ENCODE measurements around the gene ESRRG.

Gene ESRRG

DNA sequence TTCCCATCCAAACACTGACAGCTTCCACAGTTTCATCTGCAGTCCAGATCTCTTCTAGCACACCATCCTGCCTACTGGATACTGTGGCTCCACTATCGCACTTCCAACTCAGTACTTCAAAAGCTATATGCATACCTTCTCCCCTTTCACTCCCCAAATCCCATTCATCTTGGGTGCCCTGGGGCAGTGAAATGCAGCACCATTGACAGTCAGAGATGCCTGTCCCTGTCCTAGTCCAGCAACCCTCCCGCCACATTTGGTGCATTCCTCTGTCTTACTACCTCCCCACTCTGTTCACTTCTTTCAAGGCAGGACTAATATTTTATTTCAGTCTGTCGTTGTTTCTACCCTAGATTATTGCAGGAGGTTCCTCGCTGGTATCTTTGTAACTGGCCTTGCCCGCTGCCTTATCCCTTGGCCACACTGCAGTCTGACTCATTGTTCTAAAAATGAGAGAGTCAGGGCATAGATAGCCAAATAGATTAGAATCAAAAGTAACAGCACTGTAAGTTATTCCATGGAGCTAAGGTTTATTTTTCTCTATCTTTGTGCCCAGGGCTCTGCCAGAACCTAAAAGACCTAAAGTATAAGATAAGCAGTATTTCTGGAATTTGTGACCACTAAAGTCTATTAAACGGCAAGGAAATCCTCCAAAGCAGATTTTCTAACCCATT lies 96.7 kb downstream of the ESRRG start:
- DNase-seq, result no peak

DNA sequence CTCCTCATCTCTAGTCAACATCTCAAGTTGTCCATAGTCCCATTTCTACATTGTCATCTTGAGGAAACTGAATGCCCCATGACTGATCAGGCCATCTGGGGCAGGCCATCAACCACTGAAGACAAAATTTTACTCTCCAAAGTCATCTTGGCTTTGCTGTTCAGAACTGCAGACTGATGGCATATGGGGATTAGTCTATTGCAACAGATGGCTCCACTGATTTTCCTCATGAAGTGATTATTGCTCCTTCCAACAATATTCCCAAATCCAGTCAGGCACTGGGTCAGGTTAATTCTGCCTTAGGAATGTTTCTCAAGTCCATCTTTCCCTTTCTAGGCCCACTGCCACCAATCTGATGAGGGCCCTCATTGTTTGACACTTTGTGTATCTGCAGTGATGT lies 101.7 kb downstream of the ESRRG start:
- DNase-seq, result no peak

DNA sequence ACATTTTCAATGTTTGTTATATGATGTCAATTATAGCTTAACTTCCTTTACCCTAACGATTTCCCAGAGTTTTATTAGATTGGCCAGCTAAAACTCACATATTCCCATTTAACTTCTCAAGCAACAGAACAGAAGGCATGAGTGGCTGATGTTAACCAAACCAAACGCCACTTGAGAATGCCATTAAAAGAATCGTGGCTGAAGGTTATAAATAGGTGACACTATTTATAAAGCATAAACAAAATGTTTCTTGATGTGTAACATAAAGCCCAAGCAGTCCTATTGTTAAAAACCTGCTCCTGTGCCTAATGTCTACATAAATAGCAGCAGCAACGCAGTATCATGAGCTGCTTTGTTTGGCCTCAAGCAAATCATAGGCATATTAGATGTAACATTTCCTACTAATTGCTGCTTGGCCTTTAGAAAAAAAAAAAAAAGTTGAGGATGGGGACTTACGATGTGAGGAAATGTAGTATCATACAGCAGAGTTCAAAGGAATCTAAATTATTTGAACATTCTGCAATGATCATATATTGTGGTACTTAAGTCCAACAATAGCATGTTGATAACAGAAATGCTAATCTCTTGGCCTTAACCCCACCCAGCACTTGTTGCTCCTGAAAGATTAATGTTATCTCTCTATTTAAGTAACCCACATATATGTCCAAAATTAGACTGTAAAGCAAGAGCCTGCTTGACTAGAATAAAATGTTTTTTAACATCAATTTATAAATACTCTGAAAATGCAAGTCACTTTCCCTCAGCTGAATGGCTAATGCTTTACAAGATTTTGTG lies 106.0 kb downstream of the ESRRG start:
- no peak for DNase-seq

DNA sequence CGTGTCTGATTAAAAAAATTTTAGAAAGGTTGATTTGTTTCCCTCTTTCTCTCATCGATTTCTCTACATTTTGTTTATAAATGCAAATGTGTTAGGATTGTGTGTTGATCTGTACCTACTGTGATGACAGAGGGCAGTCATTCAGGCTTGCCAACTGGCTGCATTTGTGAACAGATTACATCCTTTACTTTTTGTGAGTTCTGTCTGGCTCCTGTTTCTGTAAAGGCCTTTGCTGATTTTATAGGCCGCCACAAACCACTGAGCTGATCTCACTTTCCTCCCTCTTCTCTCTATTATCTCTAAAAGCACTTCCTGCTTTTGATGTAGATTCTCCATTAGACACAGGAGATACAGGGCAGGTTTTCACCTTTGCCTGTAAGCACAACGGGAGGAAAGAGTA lies 106.8 kb downstream of the ESRRG start:
- DNase-seq, result no peak

DNA sequence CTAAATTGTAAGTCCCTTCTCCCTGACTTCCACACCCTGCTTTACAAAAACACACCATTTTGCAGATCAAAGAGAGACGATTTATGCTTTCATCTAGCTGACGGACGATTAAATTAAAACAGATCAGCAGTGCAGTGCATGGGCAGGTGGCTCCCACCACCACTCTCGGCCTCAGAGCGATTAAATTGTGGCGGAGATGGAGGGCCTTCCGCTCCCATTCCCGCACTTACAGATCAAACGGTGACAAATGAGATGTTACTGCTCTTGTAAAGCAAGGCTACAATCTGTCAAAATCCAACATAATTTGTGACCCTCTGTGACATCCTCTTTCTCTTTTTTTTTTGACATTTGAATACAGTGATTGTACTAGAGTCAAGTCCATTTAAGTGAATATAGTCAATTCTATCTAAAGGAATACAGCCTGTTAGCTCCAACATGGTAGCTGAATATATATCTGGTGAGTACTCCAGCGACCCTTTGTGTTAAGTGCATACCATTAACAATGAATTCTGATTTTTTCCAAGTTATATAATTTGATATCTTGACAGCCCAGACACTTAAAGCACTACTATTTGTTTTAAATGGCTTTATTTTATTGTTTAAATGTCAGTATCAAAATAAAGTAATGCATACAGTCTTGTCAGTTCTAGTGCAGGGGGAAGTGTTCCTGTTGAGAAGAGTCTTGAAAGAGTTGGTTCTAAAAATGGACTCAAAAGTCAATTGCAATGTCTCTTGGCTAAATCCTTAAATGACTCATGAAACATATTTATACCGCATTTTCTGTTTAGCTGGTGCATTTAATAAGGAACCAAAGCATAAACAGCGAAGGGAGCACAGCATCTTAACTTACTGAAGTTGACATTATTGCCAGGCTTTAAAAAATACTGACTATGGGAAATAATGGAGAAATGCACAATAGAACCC lies 109.0 kb downstream of the ESRRG start:
- no peak for DNase-seq

DNA sequence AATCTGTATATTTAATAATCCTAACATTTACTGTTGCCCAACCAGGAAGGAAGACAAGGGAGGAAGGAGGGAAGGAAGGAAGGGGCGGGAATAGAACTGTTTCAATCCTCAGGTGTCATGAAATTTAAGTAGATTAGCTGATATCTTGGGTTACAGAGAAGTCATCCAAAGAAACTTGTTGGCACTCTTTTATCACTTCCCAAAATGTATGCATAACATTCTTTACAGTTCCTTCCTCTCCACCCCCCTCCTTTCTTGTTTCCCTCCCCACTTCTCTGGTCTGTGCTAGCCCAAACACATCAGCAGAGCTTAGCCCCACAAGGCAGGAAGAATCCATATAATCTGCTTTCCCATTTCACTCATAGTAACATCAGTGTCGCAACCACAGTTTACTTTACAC lies 110.9 kb downstream of the ESRRG start:
- no peak for DNase-seq

DNA sequence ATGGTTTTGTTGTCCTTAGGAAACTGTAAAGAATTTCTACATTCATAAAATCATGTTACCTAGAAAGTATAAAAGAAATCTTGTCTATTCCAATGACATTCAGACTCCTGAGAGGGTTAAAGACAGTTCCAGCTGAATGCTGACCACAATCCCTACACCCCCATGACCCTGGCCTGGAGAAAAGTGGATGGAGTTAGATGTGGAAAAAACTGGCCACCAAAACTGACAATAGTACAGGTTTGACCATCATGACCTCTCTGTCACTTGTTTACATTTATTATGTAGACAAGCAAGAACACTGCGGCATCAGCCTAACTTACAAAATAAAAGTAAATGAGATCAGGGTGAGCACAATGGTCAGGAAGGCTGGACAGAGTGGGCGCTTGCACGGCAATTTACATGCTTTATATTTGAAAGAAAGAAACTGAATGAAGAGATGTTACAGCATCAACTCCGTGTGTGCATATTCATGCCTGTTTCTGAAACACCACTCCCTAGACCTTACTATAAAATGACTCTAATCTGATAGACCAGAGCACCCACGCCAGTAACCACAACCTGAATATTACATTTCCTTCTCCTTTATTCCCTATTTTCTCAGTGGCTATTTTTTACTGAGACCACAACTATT lies 116.0 kb downstream of the ESRRG start:
- no peak for DNase-seq

DNA sequence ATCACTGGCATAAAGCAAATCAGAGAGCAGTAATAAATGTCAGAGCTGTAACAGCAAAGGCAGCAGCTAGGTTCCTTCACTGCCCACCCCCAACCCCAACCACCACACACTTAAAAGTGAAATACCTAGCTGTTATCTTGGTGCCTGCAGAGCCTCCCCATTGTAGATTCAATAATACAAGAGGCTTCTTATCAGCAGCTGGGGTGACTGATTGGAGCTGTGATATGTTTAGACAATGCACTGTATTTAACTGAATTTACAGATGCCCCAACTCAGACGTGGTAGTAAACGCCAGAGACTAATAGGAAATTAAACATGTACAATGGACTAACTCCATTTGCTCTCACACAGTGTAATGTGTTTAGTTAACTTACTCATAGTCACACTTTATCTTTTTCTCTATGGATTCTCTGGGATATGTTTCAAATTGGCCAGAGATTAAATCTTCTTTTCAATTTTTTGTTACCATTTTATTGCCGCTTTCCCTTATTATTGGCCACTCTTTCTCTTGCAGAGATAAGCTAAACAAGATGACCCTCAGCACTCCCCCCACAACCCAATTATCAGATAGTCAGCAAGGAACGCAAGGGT lies 117.1 kb downstream of the ESRRG start:
- DNase-seq, result no peak

DNA sequence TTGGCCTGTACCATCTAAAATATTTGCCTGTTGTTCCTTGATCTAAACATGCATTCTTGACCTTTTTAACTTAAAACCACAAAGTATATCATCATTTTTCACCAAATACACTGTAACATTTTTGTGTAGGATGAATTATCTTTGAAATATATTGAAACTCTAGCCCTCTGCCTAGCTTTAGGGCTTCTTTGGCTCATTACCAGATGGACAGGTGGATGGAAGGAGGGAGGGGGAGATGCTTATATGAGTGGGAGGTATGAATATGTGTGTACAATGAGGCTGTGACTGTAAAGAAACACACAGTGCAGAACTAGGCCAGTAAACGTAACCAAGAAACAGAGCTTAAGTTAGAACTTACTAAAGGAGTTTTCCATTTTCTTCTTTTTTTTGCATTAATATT lies 118.5 kb downstream of the ESRRG start:
- DNase-seq, result no peak

DNA sequence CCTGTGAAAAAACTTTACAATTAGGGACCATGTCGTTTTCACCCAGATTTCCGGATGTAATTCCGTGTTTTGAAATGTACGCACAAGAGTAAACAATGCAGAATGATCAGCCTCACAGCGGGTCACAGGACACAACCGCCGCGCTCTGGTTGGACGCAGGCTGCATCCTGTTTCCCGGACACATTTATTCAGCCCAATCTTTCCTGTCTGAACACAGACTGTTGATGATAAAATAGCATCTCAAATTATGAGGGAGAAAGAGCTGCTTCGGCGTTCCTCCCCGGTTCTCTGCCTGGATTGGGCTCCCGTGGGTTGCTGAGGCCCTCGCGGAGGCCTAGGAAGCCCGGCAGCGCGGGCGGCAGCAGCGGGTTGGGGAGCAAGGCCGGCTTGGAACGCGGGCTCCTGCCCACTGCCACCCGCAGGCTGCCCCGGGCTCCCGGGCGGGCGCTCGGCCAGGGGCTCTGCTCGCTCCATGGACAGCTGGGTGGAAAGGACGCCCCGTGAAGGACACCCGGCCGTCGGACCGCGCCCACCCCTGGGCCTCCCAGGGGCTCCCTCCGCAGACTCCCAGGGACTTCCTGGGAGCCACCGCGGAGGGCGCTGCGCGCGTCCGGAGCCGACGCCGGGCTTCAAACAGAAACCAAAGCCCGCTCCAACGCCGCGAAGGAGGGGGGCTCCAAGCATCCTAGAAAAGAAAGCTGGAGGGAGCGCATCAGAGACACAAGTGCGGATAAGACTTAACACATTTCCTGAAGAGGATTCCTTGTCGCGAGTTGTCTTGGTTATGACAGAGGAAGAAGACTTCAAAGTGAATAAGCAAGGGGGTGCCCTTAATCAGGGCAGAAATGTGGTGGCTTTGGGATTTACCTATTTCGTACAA lies 122.3 kb downstream of the ESRRG start:
- no peak for DNase-seq

DNA sequence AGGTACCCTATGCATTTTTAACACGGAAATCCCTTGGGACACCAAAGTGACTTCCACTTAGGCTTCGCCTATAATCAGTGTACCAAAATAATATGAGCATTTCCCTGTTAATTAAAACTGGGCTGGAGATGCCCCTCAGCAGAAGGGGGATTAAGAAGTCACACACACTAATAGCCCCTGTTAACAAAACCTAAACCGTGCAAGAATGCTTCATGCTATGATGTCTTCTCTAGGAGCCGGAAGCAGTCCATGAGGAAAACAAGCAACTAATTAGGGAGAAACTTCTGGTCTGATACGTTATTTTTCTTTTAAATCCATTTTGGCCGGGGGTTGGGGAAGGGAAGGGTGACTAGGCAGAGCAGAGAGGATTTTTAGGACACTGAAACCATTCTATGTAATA lies 123.4 kb downstream of the ESRRG start:
- no peak for DNase-seq

DNA sequence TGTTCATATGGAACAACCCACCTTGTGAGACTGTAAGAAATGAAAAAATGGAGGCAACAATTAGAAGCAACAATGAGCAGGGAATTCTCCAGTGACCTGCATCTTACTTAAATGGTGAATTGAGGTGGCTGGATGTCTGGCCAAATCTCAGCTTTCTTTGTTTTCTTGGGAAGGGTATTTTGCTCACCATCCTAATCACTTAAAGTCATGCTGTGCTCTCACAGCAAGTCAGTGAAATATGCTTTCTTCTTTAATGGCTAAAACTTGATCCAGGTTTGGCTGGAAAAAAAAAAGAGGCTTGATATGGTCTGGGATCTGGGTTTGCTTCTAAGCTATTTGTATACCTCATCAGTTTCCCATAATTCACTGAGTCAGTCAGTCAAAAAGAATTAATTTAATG lies 124.8 kb downstream of the ESRRG start:
- no peak for DNase-seq

DNA sequence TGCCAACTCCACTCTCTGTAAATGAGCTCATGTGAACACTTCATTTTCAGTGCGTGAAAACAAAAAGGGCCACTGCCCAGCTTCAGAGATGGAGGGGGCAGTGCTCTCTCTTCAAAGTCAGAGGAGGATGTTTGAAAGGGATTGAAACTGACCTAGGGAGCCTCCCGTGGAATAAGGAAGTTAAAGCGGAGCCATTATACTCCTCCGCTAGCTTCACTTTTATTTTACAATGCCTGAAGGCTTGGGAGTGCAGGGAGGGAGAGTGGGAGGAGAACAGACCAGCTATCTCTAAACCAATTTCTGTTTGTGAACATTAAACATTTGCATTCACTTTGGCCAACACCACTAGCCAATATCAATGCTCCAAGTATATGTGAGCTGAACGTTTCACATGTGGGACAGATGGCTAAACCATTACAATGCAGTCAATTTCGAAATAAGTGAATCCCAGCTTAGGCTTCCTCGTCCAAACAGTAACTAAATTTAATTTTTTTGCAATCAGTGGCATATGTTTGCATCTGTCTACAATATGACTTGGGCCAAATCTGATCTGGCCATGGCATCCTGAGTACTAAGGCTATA lies 126.9 kb downstream of the ESRRG start:
- no peak for DNase-seq

DNA sequence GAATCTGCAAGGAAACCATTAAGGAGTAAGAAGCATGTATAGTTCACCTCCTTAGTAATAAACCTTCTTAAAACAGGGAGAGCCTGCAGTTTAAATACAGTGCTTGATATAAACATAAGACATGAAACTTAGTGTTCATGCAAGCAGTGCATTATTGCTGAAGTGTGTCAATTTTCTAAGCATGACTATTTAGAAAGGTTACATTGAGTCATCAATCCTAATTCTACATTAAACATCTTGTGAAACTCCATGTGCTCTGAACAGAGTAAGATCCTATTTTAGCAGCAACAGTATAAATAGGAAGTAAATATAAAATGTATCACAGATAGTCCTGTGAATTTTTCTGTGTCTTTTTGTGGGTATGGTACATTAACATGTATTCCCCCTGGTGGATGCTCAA lies 135.5 kb downstream of the ESRRG start:
- DNase-seq, result no peak

DNA sequence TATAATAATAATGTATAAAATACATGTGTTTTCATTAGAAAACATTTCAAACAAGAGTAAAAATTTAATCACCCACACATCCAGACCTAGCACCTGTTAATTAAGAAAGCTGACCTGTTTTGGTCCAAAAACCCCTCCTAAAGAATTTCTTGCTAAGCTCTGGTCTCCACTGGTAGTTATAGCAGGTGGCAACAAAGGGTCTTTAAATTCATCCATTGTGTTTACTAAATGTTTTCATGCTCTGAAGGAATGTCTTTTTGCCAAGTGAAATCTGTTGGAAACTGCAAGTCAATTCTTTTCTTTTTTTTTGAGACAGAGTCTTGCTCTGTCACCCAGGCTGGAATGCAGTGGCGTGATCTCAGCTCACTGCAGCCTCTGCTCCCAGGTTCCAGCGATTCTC lies 141.1 kb downstream of the ESRRG start:
- DNase-seq, result no peak

DNA sequence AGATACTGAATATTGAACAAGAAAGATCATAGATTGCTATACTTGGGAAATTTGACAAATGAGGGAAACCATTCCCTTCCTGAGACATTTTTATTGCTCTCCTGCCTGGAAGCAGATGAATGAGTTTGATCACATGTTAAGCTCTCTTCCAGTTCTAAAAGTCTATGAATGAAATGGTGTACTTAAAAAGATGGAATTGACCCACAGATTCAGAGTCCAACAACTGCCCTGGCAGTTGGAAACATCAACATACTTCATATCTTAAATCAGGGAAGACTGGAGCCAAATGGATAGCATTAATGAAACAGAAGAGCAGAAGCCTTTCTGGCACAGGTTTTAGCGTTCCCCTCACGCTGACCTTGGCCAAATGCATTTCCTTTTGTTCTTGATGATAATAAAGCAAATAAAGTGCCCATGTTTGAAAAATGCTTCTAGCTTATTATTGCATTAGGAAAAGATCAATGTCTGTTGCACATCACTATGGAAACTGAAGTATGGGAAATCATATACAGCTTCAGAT lies 142.6 kb downstream of the ESRRG start:
- DNase-seq, result no peak

DNA sequence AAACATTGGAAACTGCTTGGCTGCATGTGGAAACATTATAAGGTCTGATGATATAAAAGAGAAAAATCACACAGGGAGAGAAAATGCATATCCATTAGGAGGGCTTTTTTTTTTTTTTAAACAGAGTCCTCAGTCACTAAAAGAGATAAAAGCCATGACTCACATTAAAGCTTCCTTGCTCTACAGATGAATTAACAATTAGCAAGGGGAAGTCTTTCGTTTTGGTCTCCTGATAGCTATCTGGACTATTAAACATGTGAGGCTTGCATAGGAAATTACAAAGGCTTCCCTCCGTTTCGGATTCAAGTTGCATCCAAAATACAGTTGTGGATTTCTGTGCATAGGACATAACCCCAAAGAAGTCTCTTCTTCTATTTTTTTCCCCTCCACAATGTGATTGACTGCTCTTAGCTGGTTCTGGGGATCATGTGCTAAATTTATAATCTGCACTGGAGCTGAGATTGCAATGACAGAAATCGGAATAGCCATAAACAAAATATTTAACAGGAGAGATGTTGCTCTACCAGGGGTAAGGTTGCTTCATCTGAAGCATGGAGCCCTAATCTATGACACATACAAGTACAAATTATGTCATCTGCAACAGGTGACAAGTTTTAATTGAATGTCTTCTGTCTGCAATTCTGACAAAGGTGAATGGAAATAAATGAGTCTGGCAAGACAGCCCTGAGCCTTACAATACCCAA lies 146.8 kb downstream of the ESRRG start:
- no peak for DNase-seq

DNA sequence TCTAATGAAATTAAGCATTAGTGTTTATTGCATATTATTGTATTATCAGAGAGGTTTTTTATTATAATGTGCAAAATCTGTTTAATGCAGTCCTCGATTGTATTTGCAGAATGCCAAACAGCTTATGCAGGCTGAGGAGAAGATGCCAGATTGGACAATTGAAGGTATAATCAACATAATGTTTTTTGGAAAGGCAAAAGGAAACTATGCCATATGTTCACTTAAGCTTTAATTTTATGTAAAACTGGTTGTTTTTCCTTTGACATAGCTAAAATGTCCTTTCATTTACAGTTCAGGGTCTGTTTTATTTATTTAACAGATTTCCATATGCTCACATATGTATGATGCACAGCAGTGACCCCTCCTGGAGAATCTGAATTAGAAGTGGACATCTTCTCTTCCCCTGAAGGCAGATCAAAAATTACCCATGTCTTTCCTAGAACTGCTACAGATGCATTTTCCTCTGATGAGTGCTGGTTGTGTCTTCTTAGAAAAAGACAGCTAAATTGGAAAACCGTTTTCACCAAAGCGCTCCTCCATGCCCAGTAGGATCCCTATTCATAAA lies 156.5 kb downstream of the ESRRG start:
- no peak for DNase-seq

DNA sequence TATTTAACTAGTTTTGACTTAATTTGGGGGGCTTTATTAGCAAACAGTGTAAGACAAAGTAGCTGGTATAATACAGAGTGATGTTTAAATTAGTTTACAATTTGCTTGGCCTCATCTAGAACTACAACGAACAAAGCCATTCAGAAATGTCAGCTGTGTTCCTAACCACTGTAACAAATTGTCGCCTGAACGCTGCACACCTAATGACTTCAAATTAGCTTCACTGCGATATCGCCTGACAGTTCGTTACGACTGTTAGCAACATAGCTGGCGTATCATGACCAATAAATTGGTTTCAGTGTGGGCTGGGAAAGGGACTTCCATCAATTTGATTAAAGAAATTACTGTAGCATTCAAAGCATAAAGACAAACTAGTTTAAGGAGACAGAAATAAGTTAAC lies 160.1 kb downstream of the ESRRG start:
- DNase-seq, result no peak

DNA sequence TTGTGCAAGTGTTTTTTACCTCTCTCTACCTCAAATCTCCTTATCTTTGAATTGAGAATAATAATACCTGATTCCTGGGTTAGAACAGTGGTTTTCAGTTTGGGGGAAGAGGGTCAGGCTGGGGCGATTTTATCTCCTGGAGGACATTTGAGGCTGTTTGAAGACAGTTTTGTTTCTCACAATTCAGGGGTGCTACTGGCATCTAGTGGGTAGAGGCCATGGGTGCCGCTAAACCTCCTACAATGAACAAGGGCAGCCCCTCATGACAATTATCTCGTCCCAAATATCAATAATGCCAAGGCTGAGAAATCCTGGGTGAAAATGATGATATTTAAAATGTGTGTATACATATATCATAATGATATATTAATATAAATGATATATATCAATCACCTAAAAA lies 160.8 kb downstream of the ESRRG start:
- DNase-seq, result no peak

Data from CD4-positive, alpha-beta T cell treated with Interleukin-17A for 4 hours (primary cell).